Astrocyte (in vitro differentiated cells and primary cell): ENCODE measurements around the gene CTNND2. TPM values are rescaled to one million over a fixed set of nuclear protein-coding genes. Genes with fewer than 3 reads are reported as not detected.

Experiments
- DNase-seq: peaks from one replicate; pipeline ENCODE4 v3.0.0-alpha.2; 2010; ENCODE audit warnings: low read depth
- FAIRE-seq: peaks from 2 replicates; lab custom pipeline; 2011; peaks lifted over from hg19 to GRCh38; lab: Jason Lieb, UNC
- H2AFZ ChIP-seq: 2 replicates; pipeline ENCODE4 v1.6.0; 2012; ENCODE audit warnings: low read depth, low read length, inconsistent platforms
- H3K27ac ChIP-seq: 2 replicates; pipeline ENCODE4 v1.5.1; 2011; ENCODE audit warnings: low read depth, low read length, inconsistent platforms
- H3K27me3 ChIP-seq: 2 replicates; pipeline ENCODE4 v1.6.0; 2011; ENCODE audit warnings: low read length, inconsistent platforms; ENCODE audit not compliant: insufficient read depth
- H3K36me3 ChIP-seq: 2 replicates; pipeline ENCODE4 v1.5.1; 2011; ENCODE audit warnings: low read length, inconsistent platforms; ENCODE audit not compliant: insufficient read depth
- H3K4me1 ChIP-seq: 2 replicates; pipeline ENCODE4 v1.5.1; 2011; ENCODE audit warnings: low read length, inconsistent platforms; ENCODE audit not compliant: insufficient read depth
- H3K4me2 ChIP-seq: 2 replicates; pipeline ENCODE4 v1.6.0; 2012; ENCODE audit warnings: low read length, inconsistent platforms
- H3K4me3 ChIP-seq: 2 replicates; pipeline ENCODE4 v1.5.1; 2011; ENCODE audit warnings: low read depth, mild to moderate bottlenecking, low read length, inconsistent platforms; ENCODE audit not compliant: insufficient read depth
- H3K79me2 ChIP-seq: 2 replicates; pipeline ENCODE4 v1.6.0; 2012; ENCODE audit warnings: mild to moderate bottlenecking, low read length, inconsistent platforms; ENCODE audit not compliant: insufficient read depth
- H3K9ac ChIP-seq: 2 replicates; pipeline ENCODE4 v1.6.0; 2012; ENCODE audit warnings: mild to moderate bottlenecking, low read length, inconsistent platforms
- H3K9me3 ChIP-seq: 2 replicates; pipeline ENCODE4 v1.5.1; 2012; ENCODE audit warnings: low read depth, mild to moderate bottlenecking, low read length, inconsistent platforms; ENCODE audit not compliant: insufficient read depth
- H4K20me1 ChIP-seq: 2 replicates; pipeline ENCODE4 v1.6.0; 2012; ENCODE audit warnings: low read length, inconsistent platforms; ENCODE audit not compliant: insufficient read depth
- H3K27ac Mint-ChIP-seq: one replicate; pipeline ENCODE4 v1.8.0; 2021; ENCODE audit warnings: mild to moderate bottlenecking, mixed read lengths; ENCODE audit not compliant: unreplicated experiment
- H3K27me3 Mint-ChIP-seq: one replicate; pipeline ENCODE4 v1.8.0; 2021; ENCODE audit warnings: low read depth, mixed read lengths; ENCODE audit not compliant: unreplicated experiment
- H3K36me3 Mint-ChIP-seq: one replicate; pipeline ENCODE4 v1.8.0; 2021; ENCODE audit warnings: low read depth, mixed read lengths; ENCODE audit not compliant: unreplicated experiment
- H3K4me1 Mint-ChIP-seq: one replicate; pipeline ENCODE4 v1.8.0; 2021; ENCODE audit warnings: low read depth, mixed read lengths; ENCODE audit not compliant: unreplicated experiment
- H3K4me3 Mint-ChIP-seq: one replicate; pipeline ENCODE4 v1.8.0; 2021; ENCODE audit warnings: mild to moderate bottlenecking, moderate library complexity, mixed read lengths; ENCODE audit not compliant: unreplicated experiment
- H3K9me3 Mint-ChIP-seq: one replicate; pipeline ENCODE4 v1.8.0; 2021; ENCODE audit warnings: mild to moderate bottlenecking, mixed read lengths; ENCODE audit not compliant: unreplicated experiment
- EZH2 ChIP-seq: IDR thresholded peaks from 2 replicates; pipeline ENCODE4 v1.6.1; 2012; ENCODE audit warnings: mild to moderate bottlenecking, low read length, inconsistent platforms; ENCODE audit not compliant: insufficient read depth
- total RNA-seq: library from RNA; stranded (reverse); gene quantifications from 2 replicates; pipeline ENCODE4 v1.2.1, GENCODE V29; 2021
- TF ChIP-seq, protein P1 (sequence below): IDR thresholded peaks from 2 replicates; pipeline ENCODE4 v1.5.1; 2011; ENCODE audit warnings: low read depth, mild to moderate bottlenecking, inconsistent platforms, low read length, moderate library complexity; ENCODE audit not compliant: insufficient read depth

CTNND2 gene
- total RNA-seq, 1 donor from 2014 or later, result 4.5 TPM

DNA sequence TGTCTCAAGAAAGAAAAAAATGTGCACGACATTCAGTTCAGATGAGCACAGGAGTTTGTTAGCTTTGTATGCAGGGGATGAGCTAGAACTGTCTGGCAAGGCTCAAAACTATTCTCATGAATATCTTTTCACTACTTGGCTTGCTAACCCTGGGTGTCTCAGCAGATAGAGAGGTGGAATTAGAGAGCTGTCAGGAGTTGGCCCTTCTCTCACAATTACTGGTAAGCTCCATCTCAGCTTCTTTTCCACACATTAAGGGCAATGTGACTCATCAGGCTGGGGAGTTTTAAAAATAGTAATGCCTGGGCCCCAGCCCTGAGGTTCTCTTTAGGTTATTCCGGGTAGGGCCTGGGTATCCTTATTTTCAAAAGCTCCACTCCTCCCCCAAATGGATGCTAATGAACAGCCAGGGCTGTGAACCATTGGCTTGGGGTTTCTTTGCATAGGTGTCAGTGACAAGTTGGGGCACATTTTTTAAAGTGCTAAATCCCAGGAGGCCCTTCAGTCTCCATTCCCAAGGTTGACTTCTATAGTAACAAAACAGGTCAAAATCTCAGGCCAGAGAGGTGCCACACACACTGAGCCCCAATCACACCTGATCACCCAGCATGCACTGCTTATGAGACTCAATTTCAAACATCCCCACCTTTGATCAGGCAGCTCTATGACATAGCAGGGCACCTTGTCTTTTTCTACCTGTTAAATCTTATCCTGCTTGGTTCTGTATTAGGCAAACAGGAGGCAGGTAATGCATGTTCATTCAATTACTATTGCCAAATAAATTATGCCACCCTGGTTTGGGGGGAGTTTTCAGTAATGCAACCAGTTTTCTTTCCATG, 903.5 kb downstream of the CTNND2 start:
- no peaks in the 10 kb centered on the region for H3K9me3 ChIP-seq
- no peak for FAIRE-seq
- H3K4me2 ChIP-seq, result no peak overlapping the region
- no peak overlapping the region for H3K9ac ChIP-seq
- Mint-ChIP-seq H3K27ac (no peak overlapping the region), H3K4me1 (peaks cover 3% of the 10 kb centered on the region), H3K9me3 (no peaks in the 10 kb centered on the region), H3K27me3 (peaks cover 13% of the 10 kb centered on the region), H3K36me3 (no peaks in the 10 kb centered on the region), H3K4me3 (no peak overlapping the region)
- no peak overlapping the region for H2AFZ ChIP-seq
- H3K4me3 ChIP-seq, result no peak overlapping the region
- H4K20me1 ChIP-seq, result no peaks in the 10 kb centered on the region
- no peak overlapping the region for H3K27ac ChIP-seq
- no peak for TF ChIP-seq EZH2
- TF ChIP-seq, protein P1, sequence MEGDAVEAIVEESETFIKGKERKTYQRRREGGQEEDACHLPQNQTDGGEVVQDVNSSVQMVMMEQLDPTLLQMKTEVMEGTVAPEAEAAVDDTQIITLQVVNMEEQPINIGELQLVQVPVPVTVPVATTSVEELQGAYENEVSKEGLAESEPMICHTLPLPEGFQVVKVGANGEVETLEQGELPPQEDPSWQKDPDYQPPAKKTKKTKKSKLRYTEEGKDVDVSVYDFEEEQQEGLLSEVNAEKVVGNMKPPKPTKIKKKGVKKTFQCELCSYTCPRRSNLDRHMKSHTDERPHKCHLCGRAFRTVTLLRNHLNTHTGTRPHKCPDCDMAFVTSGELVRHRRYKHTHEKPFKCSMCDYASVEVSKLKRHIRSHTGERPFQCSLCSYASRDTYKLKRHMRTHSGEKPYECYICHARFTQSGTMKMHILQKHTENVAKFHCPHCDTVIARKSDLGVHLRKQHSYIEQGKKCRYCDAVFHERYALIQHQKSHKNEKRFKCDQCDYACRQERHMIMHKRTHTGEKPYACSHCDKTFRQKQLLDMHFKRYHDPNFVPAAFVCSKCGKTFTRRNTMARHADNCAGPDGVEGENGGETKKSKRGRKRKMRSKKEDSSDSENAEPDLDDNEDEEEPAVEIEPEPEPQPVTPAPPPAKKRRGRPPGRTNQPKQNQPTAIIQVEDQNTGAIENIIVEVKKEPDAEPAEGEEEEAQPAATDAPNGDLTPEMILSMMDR, result no peak
- H3K4me1 ChIP-seq, result no peaks in the 10 kb centered on the region
- H3K27me3 ChIP-seq, result no peaks in the 10 kb centered on the region
- no peaks in the 10 kb centered on the region for H3K79me2 ChIP-seq
- no peaks in the 10 kb centered on the region for H3K36me3 ChIP-seq
- DNase-seq, result peak; percentile 18

DNA sequence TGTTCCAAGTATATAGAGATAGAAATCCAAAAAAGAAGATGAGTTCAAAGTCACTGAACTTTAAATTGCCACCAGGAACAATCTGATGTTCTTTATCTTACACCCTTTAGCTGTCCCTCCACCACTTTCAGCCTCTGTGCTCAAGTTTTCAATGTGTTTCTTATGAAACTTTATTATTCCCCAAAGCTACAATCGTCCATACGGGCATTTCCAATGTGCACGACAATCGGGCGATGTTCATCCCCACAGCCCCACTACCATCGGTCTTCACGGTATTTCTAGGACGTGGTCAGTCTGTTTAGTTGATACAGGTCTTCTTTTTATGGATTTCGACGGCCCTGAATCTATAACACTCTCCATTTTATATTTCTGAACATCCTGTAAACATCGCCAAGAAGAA, 904.5 kb downstream of the CTNND2 start:
- Mint-ChIP-seq H3K4me3 (no peak overlapping the region), H3K27me3 (peaks cover 16% of the 10 kb centered on the region), H3K27ac (no peak overlapping the region), H3K36me3 (no peaks in the 10 kb centered on the region), H3K4me1 (peaks cover 3% of the 10 kb centered on the region), H3K9me3 (peaks cover 3% of the 10 kb centered on the region)
- Histone ChIP-seq H3K79me2 (no peaks in the 10 kb centered on the region), H3K9me3 (no peaks in the 10 kb centered on the region), H3K36me3 (no peaks in the 10 kb centered on the region), H3K4me1 (no peaks in the 10 kb centered on the region), H2AFZ (no peak overlapping the region), H3K4me3 (no peak overlapping the region), H3K27me3 (no peaks in the 10 kb centered on the region), H3K9ac (no peak overlapping the region), H3K4me2 (no peak overlapping the region), H4K20me1 (no peaks in the 10 kb centered on the region), H3K27ac (no peak overlapping the region)
- no peak for DNase-seq
- no peak for FAIRE-seq
- TF ChIP-seq, protein P1, result no peak
- no peak for TF ChIP-seq EZH2

DNA sequence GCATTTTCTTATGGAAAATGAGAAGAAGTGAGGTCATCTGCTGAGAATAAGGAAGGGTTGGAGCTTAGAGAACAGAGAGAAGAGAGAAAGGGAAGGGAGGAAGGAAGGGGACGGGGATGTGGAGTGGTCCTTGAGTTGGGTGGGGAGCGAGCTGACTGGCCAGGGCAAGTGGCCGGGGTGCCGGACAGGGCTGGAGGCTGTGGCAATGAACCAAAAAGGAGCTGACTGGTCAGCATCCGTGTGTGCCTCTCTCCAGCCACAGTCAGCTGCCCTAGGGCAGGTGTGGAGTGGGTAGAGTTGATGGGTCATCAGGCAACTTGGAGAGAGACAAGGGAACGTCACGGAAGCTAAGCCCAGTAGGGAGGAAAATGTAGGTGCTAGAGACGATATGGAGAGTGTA, 908.4 kb downstream of the CTNND2 start:
- Mint-ChIP-seq H3K4me1 (peaks cover 3% of the 10 kb centered on the region), H3K9me3 (peaks cover 3% of the 10 kb centered on the region), H3K36me3 (no peaks in the 10 kb centered on the region), H3K27me3 (peaks cover 13% of the 10 kb centered on the region), H3K4me3 (no peak overlapping the region), H3K27ac (no peak overlapping the region)
- Histone ChIP-seq H3K79me2 (no peaks in the 10 kb centered on the region), H3K27me3 (no peaks in the 10 kb centered on the region), H2AFZ (no peak overlapping the region), H3K36me3 (no peaks in the 10 kb centered on the region), H4K20me1 (no peaks in the 10 kb centered on the region), H3K9ac (no peak overlapping the region), H3K9me3 (no peaks in the 10 kb centered on the region), H3K4me2 (no peak overlapping the region), H3K4me1 (no peaks in the 10 kb centered on the region), H3K27ac (no peak overlapping the region), H3K4me3 (no peak overlapping the region)
- no peak for FAIRE-seq
- no peak for TF ChIP-seq EZH2
- TF ChIP-seq, protein P1, result no peak
- no peak for DNase-seq
